GM12878 (cell line): Measurements from ENCODE around the gene OR6C2. TPM values are rescaled to one million over a fixed set of nuclear protein-coding genes. Genes with fewer than 3 reads are reported as not detected.
"Not testable (repeated sequence)": the region's sequence is repeated elsewhere in the genome, so short reads cannot be mapped to it uniquely, and the experiment has no call there.

ENCODE experiments used
- ATAC-seq: fragments of 200-7000 bp; cut with Tn5 transposase; 3 replicates; pipeline ENCODE4 v1.9.1; 2020; ENCODE audit warnings: mild to moderate bottlenecking, moderate library complexity
- BruUV-seq: library from RNA; stranded (reverse); fragments of 400-500 nt; replicated peaks from 2 replicates; lab custom pipeline; 2021; lab: Mats Ljungman, UMichigan
- CTCF ChIA-PET: fragments of 300-600 bp; sonication (Branson Sonifier 250); formaldehyde crosslinking; extraction: SDS; loops from one replicate; lab custom pipeline; 2021; ENCODE audit warnings: inconsistent platforms; lab: Yijun Ruan, JAX
- POLR2A ChIA-PET: fragments of 350-600 bp; formaldehyde crosslinking; extraction: SDS; loops from one replicate; lab custom pipeline; 2021; ENCODE audit warnings: inconsistent platforms; lab: Charles Lee
- RAD21 ChIA-PET: fragments of 300-600 bp; sonication (Branson Sonifier 250); formaldehyde crosslinking; loops from one replicate; lab custom pipeline; 2023; ENCODE audit warnings: antibody characterized with exemption; ENCODE audit not compliant: unreplicated experiment; lab: Charles Lee
- SMC1A ChIA-PET: fragments of 300-600 bp; sonication (Branson Sonifier 250); formaldehyde crosslinking; loops from one replicate; lab custom pipeline; 2023; ENCODE audit not compliant: unreplicated experiment, uncharacterized antibody; lab: Charles Lee
- DNase-seq: peaks from one replicate; pipeline ENCODE4 v3.0.0-alpha.2; 2011; ENCODE audit warnings: low read depth, low spot score
- FAIRE-seq: peaks from 3 replicates; lab custom pipeline; 2011; peaks lifted over from hg19 to GRCh38; lab: Jason Lieb, UNC
- H2AFZ ChIP-seq: 2 replicates; pipeline ENCODE4 v1.6.0; 2011; ENCODE audit warnings: low read depth, low read length, control low read depth; ENCODE audit not compliant: control insufficient read depth
- H3K27ac ChIP-seq: 2 replicates; pipeline ENCODE4 v1.5.1; 2011; ENCODE audit warnings: control low read depth; ENCODE audit not compliant: control insufficient read depth, insufficient read depth
- H3K27me3 ChIP-seq, 2 experiments: replicated peaks in 1 of 2; 2 replicates each; pipeline versions ENCODE4 v1.6.0 to v1.6.1; 2011; ENCODE audit warnings: low read length in 1 of 2; ENCODE audit not compliant: control insufficient read depth in 2 of 2, insufficient read depth in 2 of 2
- H3K36me3 ChIP-seq, 2 experiments: 2 replicates each; pipeline ENCODE4 v1.5.1; 2011; ENCODE audit warnings: low read length in 1 of 2; ENCODE audit not compliant: control insufficient read depth in 2 of 2, insufficient read depth in 2 of 2
- H3K4me1 ChIP-seq: 2 replicates; pipeline ENCODE4 v1.6.1; 2011; ENCODE audit warnings: mild to moderate bottlenecking, low read length, moderate library complexity, mixed read lengths; ENCODE audit not compliant: control insufficient read depth, insufficient read depth
- H3K4me2 ChIP-seq: 2 replicates; pipeline ENCODE4 v1.6.0; 2011; ENCODE audit warnings: control low read depth; ENCODE audit not compliant: control insufficient read depth, insufficient read depth
- H3K4me3 ChIP-seq: fragments of 200-600 bp; sonication (generic); 2 replicates; pipeline ENCODE4 v1.5.1; 2016
- H3K79me2 ChIP-seq: 2 replicates; pipeline ENCODE4 v1.6.0; 2011; ENCODE audit warnings: low read length; ENCODE audit not compliant: control insufficient read depth, insufficient read depth
- H3K9ac ChIP-seq: 2 replicates; pipeline ENCODE4 v1.8.0; 2011; ENCODE audit warnings: low read length, control low read depth, mixed read lengths; ENCODE audit not compliant: control insufficient read depth, insufficient read depth
- H3K9me3 ChIP-seq: replicated peaks from 3 replicates; pipeline ENCODE4 v1.5.1; 2011; ENCODE audit warnings: mild to moderate bottlenecking, low read length; ENCODE audit not compliant: control insufficient read depth, insufficient read depth
- H4K20me1 ChIP-seq: 2 replicates; pipeline ENCODE4 v1.6.0; 2011; ENCODE audit not compliant: control insufficient read depth, insufficient read depth
- CBX3 ChIP-seq: fragments of 200-600 bp; sonication (generic); IDR thresholded peaks from 2 replicates; pipeline ENCODE4 v1.6.1; 2016; ENCODE audit warnings: low read depth, borderline replicate concordance
- CREB1 ChIP-seq: IDR thresholded peaks from 2 replicates; pipeline ENCODE4 v1.6.1; 2012; ENCODE audit warnings: low read depth, mild to moderate bottlenecking, inconsistent platforms
- KAT2A ChIP-seq: conservative IDR thresholded peaks from 2 replicates; pipeline ENCODE4 v1.6.1; 2011; ENCODE audit warnings: low read depth, low read length; ENCODE audit not compliant: control insufficient read depth
- NFYB ChIP-seq: IDR thresholded peaks from 2 replicates; pipeline ENCODE4 v1.6.1; 2011; ENCODE audit warnings: low read depth, mild to moderate bottlenecking, low read length, improper control_type of control experiment, moderate library complexity; ENCODE audit not compliant: insufficient read depth
- NR2C2 ChIP-seq: IDR thresholded peaks from 2 replicates; pipeline ENCODE4 v1.6.1; 2011; ENCODE audit warnings: borderline replicate concordance, low read depth; ENCODE audit not compliant: control insufficient read depth, insufficient read length
- PML ChIP-seq: IDR thresholded peaks from 2 replicates; pipeline ENCODE4 v1.6.1; 2012; ENCODE audit warnings: low read length, inconsistent platforms
- SMAD1 ChIP-seq: fragments of 450-650 bp; IDR thresholded peaks from 2 replicates; pipeline ENCODE4 v1.6.1; 2018; ENCODE audit warnings: mild to moderate bottlenecking, low read depth; ENCODE audit not compliant: partially characterized antibody
- SRF ChIP-seq, 2 experiments: IDR thresholded peaks; 2 replicates each; pipeline ENCODE4 v1.6.1; 2011; ENCODE audit warnings: low read depth in 2 of 2, low read length in 2 of 2, mild to moderate bottlenecking in 1 of 2, moderate library complexity in 1 of 2
- USF2 ChIP-seq: IDR thresholded peaks from 2 replicates; pipeline ENCODE4 v1.6.1; 2011; ENCODE audit warnings: low read depth, low read length, improper control_type of control experiment, borderline replicate concordance
- ZNF217 ChIP-seq: fragments of 450-650 bp; IDR thresholded peaks from 2 replicates; pipeline ENCODE4 v1.6.1; 2017; ENCODE audit warnings: antibody characterized with exemption, mild to moderate bottlenecking
- WGBS: methylation state at CpG from one replicate; pipeline ENCODE4 v1.1.6; 2016; ENCODE audit warnings: low lambda C conversion rate; ENCODE audit not compliant: insufficient replicate concordance, insufficient coverage; ENCODE audit errors: missing lambda C conversion rate; 5-methylcytosine and 5-hydroxymethylcytosine counted together
- in situ Hi-C: fragments of 300-500 bp; cut with MboI; formaldehyde crosslinking; loops from 9 replicates; pipeline ENCODE4 v1.14.3; 2018; ENCODE audit warnings: mixed read lengths
- intact Hi-C: fragments of 100-400 bp; cut with micrococcal nuclease; formaldehyde crosslinking; loops from one replicate; pipeline ENCODE4 v1.14.2; 2022; ENCODE audit not compliant: unreplicated experiment
- polyA plus RNA-seq, 11 experiments: library from polyadenylated mRNA; depleted of rRNA in 4 of 11; unstranded in 6 of 11; stranded (reverse) in 5 of 11; fragments of >200 nt; fragmentation: Nextera tagmentation in 4 of 11; fragmentation: Illumina TruSeq in 1 of 11; extraction: Ambion mirVana in 4 of 11; extraction: Trizol in 1 of 11; gene quantifications; 1 replicate in 1 of 11; 2 replicates in 10 of 11; pipeline versions ENCODE4 v1.2.1 to v1.2.3, GENCODE V29; 2011 to 2016; ENCODE audit warnings: inconsistent platforms in 2 of 11, missing spikeins in 2 of 11, low read depth in 1 of 11
- total RNA-seq, 4 experiments: library from RNA; depleted of rRNA in 3 of 4; stranded (reverse); fragments of >200 nt in 3 of 4; fragmentation: Illumina TruSeq in 1 of 4; extraction: Trizol in 1 of 4; gene quantifications; 2 replicates each; pipeline versions ENCODE4 v1.2.1 to v1.2.3, GENCODE V29; 2013 to 2021
- TF ChIP-seq, protein P1 (sequence below): fragments of 450-650 bp; IDR thresholded peaks from 2 replicates; pipeline ENCODE4 v1.6.1; 2018; ENCODE audit warnings: mild to moderate bottlenecking, low read depth, moderate library complexity; ENCODE audit not compliant: partially characterized antibody
- TF ChIP-seq, protein P2 (sequence below): fragments of 150-350 bp; IDR thresholded peaks from 2 replicates; pipeline ENCODE4 v1.6.1; 2014; ENCODE audit warnings: mild to moderate bottlenecking, low read depth, low read length

Gene OR6C2
- total and polyA plus RNA-seq, 10 of the 15 experiments (the other 5 are each of a cell fraction or from before 2014, with no cell fraction given): not detected

DNA sequence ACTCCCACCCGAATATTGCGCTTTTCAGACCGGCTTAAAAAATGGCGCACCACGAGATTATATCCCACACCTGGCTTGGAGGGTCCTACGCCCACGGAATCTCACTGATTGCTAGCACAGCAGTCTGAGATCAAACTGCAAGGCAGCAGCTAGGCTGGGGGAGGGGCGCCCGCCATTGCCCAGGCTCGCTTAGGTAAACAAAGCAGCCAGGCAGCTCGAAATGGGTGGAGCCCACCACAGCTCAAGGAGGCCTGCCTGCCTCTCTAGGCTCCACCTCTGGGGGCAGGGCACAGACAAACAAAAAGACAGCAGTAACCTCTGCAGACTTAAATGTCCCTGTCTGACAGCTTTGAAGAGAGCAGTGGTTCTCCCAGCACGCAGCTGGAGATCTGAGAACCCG, 40.4 kb downstream of the OR6C2 start:
- FAIRE-seq, in situ Hi-C loops, intact Hi-C loops: not testable (repeated sequence)

GRCh38 chr12:55492078-55492477, 48.2 kb downstream of the OR6C2 start, which contains the start of gene OR6C68:
Gene OR6C68, plus strand, starts transcription at chr12:55492378. Its CDS starts 0 bp downstream, at chr12:55492378.
- ChIA-PET CTCF (interaction anchor here (0.7 to 2.1 kb wide), 3 partner anchors 8 to 130 kb away, joined by 3 to 4 read pairs (median 3); no protein-coding TSS in a partner anchor), RAD21 (no interaction called here)
- BruUV-seq: no TSS peak
- TF ChIP-seq CBX3: no peak
- TF ChIP-seq SMAD1: no peak
- no peak for TF ChIP-seq NFYB
- TF ChIP-seq SRF (IDR thresholded peaks at IDR 0.05; ENCODE audit: low read depth in 2 of 2, low read length in 2 of 2): no peak
- TF ChIP-seq, protein P1, sequence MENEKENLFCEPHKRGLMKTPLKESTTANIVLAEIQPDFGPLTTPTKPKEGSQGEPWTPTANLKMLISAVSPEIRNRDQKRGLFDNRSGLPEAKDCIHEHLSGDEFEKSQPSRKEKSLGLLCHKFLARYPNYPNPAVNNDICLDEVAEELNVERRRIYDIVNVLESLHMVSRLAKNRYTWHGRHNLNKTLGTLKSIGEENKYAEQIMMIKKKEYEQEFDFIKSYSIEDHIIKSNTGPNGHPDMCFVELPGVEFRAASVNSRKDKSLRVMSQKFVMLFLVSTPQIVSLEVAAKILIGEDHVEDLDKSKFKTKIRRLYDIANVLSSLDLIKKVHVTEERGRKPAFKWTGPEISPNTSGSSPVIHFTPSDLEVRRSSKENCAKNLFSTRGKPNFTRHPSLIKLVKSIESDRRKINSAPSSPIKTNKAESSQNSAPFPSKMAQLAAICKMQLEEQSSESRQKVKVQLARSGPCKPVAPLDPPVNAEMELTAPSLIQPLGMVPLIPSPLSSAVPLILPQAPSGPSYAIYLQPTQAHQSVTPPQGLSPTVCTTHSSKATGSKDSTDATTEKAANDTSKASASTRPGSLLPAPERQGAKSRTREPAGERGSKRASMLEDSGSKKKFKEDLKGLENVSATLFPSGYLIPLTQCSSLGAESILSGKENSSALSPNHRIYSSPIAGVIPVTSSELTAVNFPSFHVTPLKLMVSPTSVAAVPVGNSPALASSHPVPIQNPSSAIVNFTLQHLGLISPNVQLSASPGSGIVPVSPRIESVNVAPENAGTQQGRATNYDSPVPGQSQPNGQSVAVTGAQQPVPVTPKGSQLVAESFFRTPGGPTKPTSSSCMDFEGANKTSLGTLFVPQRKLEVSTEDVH: no peak
- no peak for TF ChIP-seq PML
- TF ChIP-seq USF2: no peak
- no peak for TF ChIP-seq NR2C2
- TF ChIP-seq ZNF217: no peak
- TF ChIP-seq KAT2A: no peak
- no peak for TF ChIP-seq CREB1
- TF ChIP-seq, protein P2, sequence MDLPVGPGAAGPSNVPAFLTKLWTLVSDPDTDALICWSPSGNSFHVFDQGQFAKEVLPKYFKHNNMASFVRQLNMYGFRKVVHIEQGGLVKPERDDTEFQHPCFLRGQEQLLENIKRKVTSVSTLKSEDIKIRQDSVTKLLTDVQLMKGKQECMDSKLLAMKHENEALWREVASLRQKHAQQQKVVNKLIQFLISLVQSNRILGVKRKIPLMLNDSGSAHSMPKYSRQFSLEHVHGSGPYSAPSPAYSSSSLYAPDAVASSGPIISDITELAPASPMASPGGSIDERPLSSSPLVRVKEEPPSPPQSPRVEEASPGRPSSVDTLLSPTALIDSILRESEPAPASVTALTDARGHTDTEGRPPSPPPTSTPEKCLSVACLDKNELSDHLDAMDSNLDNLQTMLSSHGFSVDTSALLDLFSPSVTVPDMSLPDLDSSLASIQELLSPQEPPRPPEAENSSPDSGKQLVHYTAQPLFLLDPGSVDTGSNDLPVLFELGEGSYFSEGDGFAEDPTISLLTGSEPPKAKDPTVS: no peak

More for the DNA sequence above, 40.4 kb downstream of the OR6C2 start:
- 67% methylated on average over 11 of the region's 13 CpGs for WGBS
- RAD21 ChIA-PET, H4K20me1 ChIP-seq, H3K9ac ChIP-seq, H3K36me3 ChIP-seq, DNase-seq, H3K4me2 ChIP-seq, H3K9me3 ChIP-seq, BruUV-seq, CTCF ChIA-PET, POLR2A ChIA-PET, SMC1A ChIA-PET, ATAC-seq, H3K27ac ChIP-seq, H2AFZ ChIP-seq, H3K4me1 ChIP-seq, H3K4me3 ChIP-seq, H3K79me2 ChIP-seq, H3K27me3 ChIP-seq: not testable (repeated sequence)

More at GRCh38 chr12:55492078-55492477, 48.2 kb downstream of the OR6C2 start, which contains the start of gene OR6C68:
- intact Hi-C loops (no loop called here), in situ Hi-C loops (no loop called here)
- Histone ChIP-seq H3K9me3 (no peaks in the 10 kb centered on the region), H3K4me1 (no peaks in the 10 kb centered on the region), H3K36me3 (no peaks in the 10 kb centered on the region), H3K79me2 (no peaks in the 10 kb centered on the region), H4K20me1 (no peaks in the 10 kb centered on the region), H2AFZ (no peak within 1 kb of the TSS), H3K27ac (no peak within 1 kb of the TSS), H3K4me3 (no peak within 1 kb of the TSS), H3K4me2 (no peak within 1 kb of the TSS), H3K27me3 (no peaks in the 10 kb centered on the region), H3K9ac (no peak within 1 kb of the TSS)
- 0% methylated on average over 2 of the region's 2 CpGs for WGBS
- ATAC-seq (no peak), FAIRE-seq (no peak), DNase-seq (no peak)
- POLR2A ChIA-PET: no interaction called here
- SMC1A ChIA-PET: interaction anchor here (1.1 kb wide), 2 partner anchors 8 to 10 kb away, joined by 3 to 4 read pairs; no protein-coding TSS in a partner anchor
